ENCODE measurements around the gene A1CF.
"Not testable (repeated sequence)": the region's sequence is repeated elsewhere in the genome, so short reads cannot be mapped to it uniquely, and the experiment has no call there.

A1CF gene

GRCh38 chr10:50885097-50885859 is at the start of gene A1CF:
A1CF (minus strand) TSS chr10:50885627; CDS start chr10:50859940, 25,687 bp downstream.
- H3K36me3 ChIP-seq (ENCODE audit: insufficient read depth, low read length), result no peaks in the 10 kb centered on the region
- H3K27ac ChIP-seq (ENCODE audit: low read depth, low read length), result no peak within 1 kb of the TSS
- no peaks in the 10 kb centered on the region for H3K27me3 ChIP-seq (ENCODE audit: control insufficient read depth in 1 of 2, insufficient read depth in 2 of 2, low read length in 2 of 2)
- no peaks in the 10 kb centered on the region for H3K9me3 ChIP-seq (ENCODE audit: low read length)
- no peak within 1 kb of the TSS for H3K9ac ChIP-seq (ENCODE audit: low read length)
- no peaks in the 10 kb centered on the region for H3K4me1 ChIP-seq (ENCODE audit: insufficient read depth, low read length)
- H3K4me3 ChIP-seq (ENCODE audit: low read depth in 1 of 2, low read length in 2 of 2), result no peak within 1 kb of the TSS

- Histone ChIP-seq H3K4me1 (ENCODE audit: insufficient read depth, low read length) (no peaks in the 10 kb centered on the region), H3K27ac (ENCODE audit: low read depth, low read length) (no peak overlapping the region), H3K27me3 (ENCODE audit: control insufficient read depth in 1 of 2, insufficient read depth in 2 of 2, low read length in 2 of 2) (no peaks in the 10 kb centered on the region), H3K9ac (ENCODE audit: low read length) (no peak overlapping the region), H3K4me3 (ENCODE audit: low read depth in 1 of 2, low read length in 2 of 2) (no peak overlapping the region), H3K9me3 (ENCODE audit: low read length) (no peaks in the 10 kb centered on the region), H3K36me3 (ENCODE audit: insufficient read depth, low read length) (no peaks in the 10 kb centered on the region)
Measured at GRCh38 chr10:50931948-50932431, 46.6 kb upstream of the A1CF start.

- H3K9ac ChIP-seq (ENCODE audit: low read length), result no peak overlapping the region
- H3K36me3 ChIP-seq (ENCODE audit: insufficient read depth, low read length), result no peaks in the 10 kb centered on the region
- H3K27ac ChIP-seq (ENCODE audit: low read depth, low read length), result no peak overlapping the region
- no peak overlapping the region for H3K4me3 ChIP-seq (ENCODE audit: low read depth in 1 of 2, low read length in 2 of 2)
- H3K4me1 ChIP-seq (ENCODE audit: insufficient read depth, low read length), result no peaks in the 10 kb centered on the region
- H3K27me3 ChIP-seq (ENCODE audit: control insufficient read depth in 1 of 2, insufficient read depth in 2 of 2, low read length in 2 of 2), result no peaks in the 10 kb centered on the region
- no peaks in the 10 kb centered on the region for H3K9me3 ChIP-seq (ENCODE audit: low read length)
Measured at GRCh38 chr10:50929670-50930069, 44.2 kb upstream of the A1CF start.

GRCh38 chr10:50928190-50928552 is 42.7 kb upstream of the A1CF start:
- no peak overlapping the region for H3K27ac ChIP-seq (ENCODE audit: low read depth, low read length)
- no peaks in the 10 kb centered on the region for H3K27me3 ChIP-seq (ENCODE audit: control insufficient read depth in 1 of 2, insufficient read depth in 2 of 2, low read length in 2 of 2)
- H3K36me3 ChIP-seq (ENCODE audit: insufficient read depth, low read length), result no peaks in the 10 kb centered on the region
- H3K9me3 ChIP-seq (ENCODE audit: low read length), result no peaks in the 10 kb centered on the region
- H3K9ac ChIP-seq (ENCODE audit: low read length), result no peak overlapping the region
- H3K4me1 ChIP-seq (ENCODE audit: insufficient read depth, low read length), result no peaks in the 10 kb centered on the region
- H3K4me3 ChIP-seq (ENCODE audit: low read depth in 1 of 2, low read length in 2 of 2), result no peak overlapping the region

- Histone ChIP-seq H3K9me3 (ENCODE audit: low read length) (no peaks in the 10 kb centered on the region), H3K27me3 (ENCODE audit: control insufficient read depth in 1 of 2, insufficient read depth in 2 of 2, low read length in 2 of 2) (no peaks in the 10 kb centered on the region), H3K36me3 (ENCODE audit: insufficient read depth, low read length) (no peaks in the 10 kb centered on the region), H3K9ac (ENCODE audit: low read length) (no peak overlapping the region), H3K4me3 (ENCODE audit: low read depth in 1 of 2, low read length in 2 of 2) (no peak overlapping the region), H3K4me1 (ENCODE audit: insufficient read depth, low read length) (no peaks in the 10 kb centered on the region), H3K27ac (ENCODE audit: low read depth, low read length) (no peak overlapping the region)
Measured at GRCh38 chr10:50927522-50928189, 42.2 kb upstream of the A1CF start.

GRCh38 chr10:50923471-50923870 is 38.0 kb upstream of the A1CF start:
- not testable (repeated sequence) for H3K27ac ChIP-seq (ENCODE audit: low read depth, low read length); H3K36me3 ChIP-seq (ENCODE audit: insufficient read depth, low read length); H3K9me3 ChIP-seq (ENCODE audit: low read length); H3K9ac ChIP-seq (ENCODE audit: low read length); H3K27me3 ChIP-seq (ENCODE audit: control insufficient read depth in 1 of 2, insufficient read depth in 2 of 2, low read length in 2 of 2); H3K4me3 ChIP-seq (ENCODE audit: low read depth in 1 of 2, low read length in 2 of 2); H3K4me1 ChIP-seq (ENCODE audit: insufficient read depth, low read length)

- Histone ChIP-seq H3K9ac (ENCODE audit: low read length) (no peak overlapping the region), H3K9me3 (ENCODE audit: low read length) (no peaks in the 10 kb centered on the region), H3K36me3 (ENCODE audit: insufficient read depth, low read length) (no peaks in the 10 kb centered on the region), H3K27me3 (ENCODE audit: control insufficient read depth in 1 of 2, insufficient read depth in 2 of 2, low read length in 2 of 2) (no peaks in the 10 kb centered on the region), H3K4me1 (ENCODE audit: insufficient read depth, low read length) (no peaks in the 10 kb centered on the region), H3K27ac (ENCODE audit: low read depth, low read length) (no peak overlapping the region), H3K4me3 (ENCODE audit: low read depth in 1 of 2, low read length in 2 of 2) (no peak overlapping the region)
Measured at GRCh38 chr10:50919010-50919409, 33.6 kb upstream of the A1CF start.

GRCh38 chr10:50918529-50918928 is 33.1 kb upstream of the A1CF start:
- Histone ChIP-seq H3K27me3 (ENCODE audit: control insufficient read depth in 1 of 2, insufficient read depth in 2 of 2, low read length in 2 of 2) (no peaks in the 10 kb centered on the region), H3K9ac (ENCODE audit: low read length) (no peak overlapping the region), H3K36me3 (ENCODE audit: insufficient read depth, low read length) (no peaks in the 10 kb centered on the region), H3K9me3 (ENCODE audit: low read length) (no peaks in the 10 kb centered on the region), H3K27ac (ENCODE audit: low read depth, low read length) (no peak overlapping the region), H3K4me1 (ENCODE audit: insufficient read depth, low read length) (no peaks in the 10 kb centered on the region), H3K4me3 (ENCODE audit: low read depth in 1 of 2, low read length in 2 of 2) (no peak overlapping the region)

GRCh38 chr10:50917486-50917885 is 32.1 kb upstream of the A1CF start:
- Histone ChIP-seq H3K4me3 (ENCODE audit: low read depth in 1 of 2, low read length in 2 of 2) (no peak overlapping the region), H3K36me3 (ENCODE audit: insufficient read depth, low read length) (no peaks in the 10 kb centered on the region), H3K9me3 (ENCODE audit: low read length) (no peaks in the 10 kb centered on the region), H3K27me3 (ENCODE audit: control insufficient read depth in 1 of 2, insufficient read depth in 2 of 2, low read length in 2 of 2) (no peaks in the 10 kb centered on the region), H3K9ac (ENCODE audit: low read length) (no peak overlapping the region), H3K4me1 (ENCODE audit: insufficient read depth, low read length) (no peaks in the 10 kb centered on the region), H3K27ac (ENCODE audit: low read depth, low read length) (no peak overlapping the region)

GRCh38 chr10:50909334-50910014 is 24.0 kb upstream of the A1CF start:
- no peaks in the 10 kb centered on the region for H3K4me1 ChIP-seq (ENCODE audit: insufficient read depth, low read length)
- H3K9ac ChIP-seq (ENCODE audit: low read length), result no peak overlapping the region
- H3K27me3 ChIP-seq (ENCODE audit: control insufficient read depth in 1 of 2, insufficient read depth in 2 of 2, low read length in 2 of 2), result no peaks in the 10 kb centered on the region
- no peak overlapping the region for H3K4me3 ChIP-seq (ENCODE audit: low read depth in 1 of 2, low read length in 2 of 2)
- no peaks in the 10 kb centered on the region for H3K36me3 ChIP-seq (ENCODE audit: insufficient read depth, low read length)
- H3K9me3 ChIP-seq (ENCODE audit: low read length), result no peaks in the 10 kb centered on the region
- no peak overlapping the region for H3K27ac ChIP-seq (ENCODE audit: low read depth, low read length)

- Histone ChIP-seq H3K36me3 (ENCODE audit: insufficient read depth, low read length) (no peaks in the 10 kb centered on the region), H3K27ac (ENCODE audit: low read depth, low read length) (no peak overlapping the region), H3K4me3 (ENCODE audit: low read depth in 1 of 2, low read length in 2 of 2) (no peak overlapping the region), H3K27me3 (ENCODE audit: control insufficient read depth in 1 of 2, insufficient read depth in 2 of 2, low read length in 2 of 2) (no peaks in the 10 kb centered on the region), H3K4me1 (ENCODE audit: insufficient read depth, low read length) (no peaks in the 10 kb centered on the region), H3K9ac (ENCODE audit: low read length) (no peak overlapping the region), H3K9me3 (ENCODE audit: low read length) (no peaks in the 10 kb centered on the region)
Measured at GRCh38 chr10:50908366-50908765, 22.9 kb upstream of the A1CF start.

Measured in muscle layer of colon (tissue), 2 donors.